HepG2 (cell line): ENCODE measurements around the gene IL36A. TPM values are rescaled to one million over a fixed set of nuclear protein-coding genes. Genes with fewer than 3 reads are reported as not detected.

Experiments
- ATAC-seq: fragments of 200-7000 bp; cut with Tn5 transposase; 3 replicates; pipeline ENCODE4 v1.9.1; 2020; ENCODE audit warnings: mild to moderate bottlenecking, moderate library complexity
- BruUV-seq: library from RNA; stranded (reverse); fragments of 400-500 nt; replicated peaks from 2 replicates; lab custom pipeline; 2021; lab: Mats Ljungman, UMichigan
- CTCF ChIA-PET: fragments of 300-600 bp; formaldehyde crosslinking; extraction: SDS; loops from one replicate; lab custom pipeline; 2021; ENCODE audit warnings: low total read pairs, inconsistent platforms, low intra/inter-chr PET ratio; lab: Yijun Ruan, JAX
- POLR2A ChIA-PET: fragments of 350-600 bp; sonication (Branson Sonifier 250); formaldehyde crosslinking; loops from one replicate; lab custom pipeline; 2020; ENCODE audit warnings: antibody characterized with exemption, inconsistent platforms; lab: Yijun Ruan, JAX
- DNase-seq: peaks from one replicate; pipeline ENCODE4 v3.0.0-alpha.2; 2015; ENCODE audit warnings: low spot score
- FAIRE-seq: peaks from 3 replicates; lab custom pipeline; 2011; peaks lifted over from hg19 to GRCh38; lab: Jason Lieb, UNC
- H2AFZ ChIP-seq: one replicate; pipeline ENCODE4 v1.6.1; 2011; ENCODE audit warnings: low read length, inconsistent platforms
- H3K27ac ChIP-seq: fragments of 300-600 bp; 3 replicates; pipeline ENCODE4 v1.8.0; 2011; ENCODE audit warnings: mixed run types, mild to moderate bottlenecking, mixed read lengths, low read length, inconsistent platforms; ENCODE audit not compliant: insufficient read depth; ENCODE audit errors: extremely low read length
- H3K27me3 ChIP-seq, 2 experiments: fragments of 200-600 bp in 1 of 2; 2 replicates in 1 of 2; 3 replicates in 1 of 2; pipeline versions ENCODE4 v1.6.0 to v1.8.0; 2011; ENCODE audit warnings: low read length in 2 of 2, mild to moderate bottlenecking in 2 of 2, moderate library complexity in 2 of 2, inconsistent platforms in 1 of 2; ENCODE audit not compliant: insufficient read depth in 2 of 2, control insufficient read depth in 1 of 2
- H3K36me3 ChIP-seq, 2 experiments: fragments of 200-600 bp in 1 of 2; replicated peaks in 1 of 2; 2 replicates in 1 of 2; 3 replicates in 1 of 2; pipeline versions ENCODE4 v1.5.1 to v1.8.0; 2011; ENCODE audit warnings: low read length in 2 of 2, inconsistent platforms in 1 of 2; ENCODE audit not compliant: insufficient read depth in 2 of 2, control insufficient read depth in 1 of 2
- H3K4me1 ChIP-seq: 2 replicates; pipeline ENCODE4 v1.5.1; 2012; ENCODE audit warnings: low read length, inconsistent platforms; ENCODE audit not compliant: insufficient read depth
- H3K4me2 ChIP-seq: 2 replicates; pipeline ENCODE4 v1.6.0; 2011; ENCODE audit warnings: low read depth, low read length, inconsistent platforms
- H3K4me3 ChIP-seq, 3 experiments: fragments of 200-600 bp in 1 of 3; sonication (generic), shearing (Covaris generic) in 1 of 3; replicated peaks in 1 of 3; 2 replicates each; pipeline ENCODE4 v1.5.1; 2011 to 2016; ENCODE audit warnings: low read length in 3 of 3, inconsistent platforms in 2 of 3, low read depth in 2 of 3, mild to moderate bottlenecking in 2 of 3, control low read depth in 1 of 3, mixed read lengths in 1 of 3; ENCODE audit not compliant: insufficient read depth in 1 of 3
- H3K79me2 ChIP-seq: one replicate; pipeline ENCODE4 v1.6.1; 2011; ENCODE audit warnings: low read length, inconsistent platforms; ENCODE audit not compliant: insufficient read depth
- H3K9ac ChIP-seq: 2 replicates; pipeline ENCODE4 v1.6.0; 2011; ENCODE audit warnings: mild to moderate bottlenecking, low read depth, low read length, inconsistent platforms; ENCODE audit not compliant: insufficient read depth
- H3K9me3 ChIP-seq: 2 replicates; pipeline ENCODE4 v1.5.1; 2012; ENCODE audit warnings: mild to moderate bottlenecking, low read length
- H4K20me1 ChIP-seq: 2 replicates; pipeline ENCODE4 v1.6.0; 2011; ENCODE audit warnings: inconsistent platforms, mild to moderate bottlenecking, low read length, moderate library complexity; ENCODE audit not compliant: insufficient read depth
- BORCS8-MEF2B ChIP-seq: sonication (generic); formaldehyde crosslinking; IDR thresholded peaks from 2 replicates; pipeline ENCODE4 v1.8.0; 2022; ENCODE audit warnings: mild to moderate bottlenecking, missing genetic modification reagents
- XBP1 ChIP-seq: sonication (generic); formaldehyde crosslinking; IDR thresholded peaks from 2 replicates; pipeline ENCODE4 v1.5.0; 2020; ENCODE audit warnings: missing genetic modification reagents
- ZBTB37 ChIP-seq: sonication (generic); formaldehyde crosslinking; IDR thresholded peaks from 2 replicates; pipeline ENCODE4 v1.4.0; 2020; ENCODE audit warnings: mild to moderate bottlenecking, missing genetic modification reagents
- ZNF768 ChIP-seq: sonication (generic); formaldehyde crosslinking; IDR thresholded peaks from 2 replicates; pipeline ENCODE4 v1.4.0; 2020; ENCODE audit warnings: missing genetic modification reagents
- WGBS: methylation state at CpG from one replicate; pipeline ENCODE4 v1.1.6; 2017; ENCODE audit warnings: low lambda C conversion rate; 5-methylcytosine and 5-hydroxymethylcytosine counted together
- in situ Hi-C: cut with HindIII; loops from 2 replicates; pipeline ENCODE4 v1.10.0; 2017; ENCODE audit warnings: low pct_unique_long_range_greater_than_20kb; ENCODE audit not compliant: extremely low pct_ligation_motif_present
- intact Hi-C: fragments of 100-400 bp; cut with micrococcal nuclease; formaldehyde crosslinking; loops from one replicate; pipeline ENCODE4 v1.10.0; 2022; ENCODE audit not compliant: unreplicated experiment
- polyA plus RNA-seq, 8 experiments: library from polyadenylated mRNA; depleted of rRNA in 3 of 8; stranded (reverse) in 7 of 8; unstranded in 1 of 8; fragments of >200 nt; fragmentation: Illumina TruSeq in 4 of 8; extraction: Trizol in 4 of 8; gene quantifications; 2 replicates each; pipeline versions ENCODE4 v1.2.1 to v1.2.3, GENCODE V29; 2011 to 2016; ENCODE audit warnings: low read depth in 4 of 8, missing spikeins in 1 of 8, mixed read lengths in 1 of 8; ENCODE audit not compliant: insufficient read depth in 1 of 8
- total RNA-seq, 5 experiments: library from RNA; depleted of rRNA; stranded (reverse); fragments of >200 nt; fragmentation: Illumina TruSeq; extraction: Trizol; gene quantifications; 2 replicates each; pipeline ENCODE4 v1.2.3, GENCODE V29; 2016; ENCODE audit warnings: low read depth in 1 of 5
- TF ChIP-seq, protein P1 (sequence below): sonication (generic); formaldehyde crosslinking; IDR thresholded peaks from 2 replicates; pipeline ENCODE4 v1.4.0; 2020; ENCODE audit warnings: missing genetic modification reagents, borderline replicate concordance
- TF ChIP-seq, protein P2 (sequence below): sonication (generic); formaldehyde crosslinking; IDR thresholded peaks from 2 replicates; pipeline ENCODE4 v1.9.0; 2021; ENCODE audit warnings: missing genetic modification reagents, mild to moderate bottlenecking, borderline replicate concordance
- TF ChIP-seq, protein P3 (sequence below): sonication (generic); formaldehyde crosslinking; IDR thresholded peaks from 2 replicates; pipeline ENCODE4 v1.4.0; 2020; ENCODE audit warnings: missing genetic modification reagents

The IL36A gene
- total and polyA plus RNA-seq, 2 of the 13 experiments (the other 11 are each of a cell fraction or from before 2014, with no cell fraction given) = not detected

DNA sequence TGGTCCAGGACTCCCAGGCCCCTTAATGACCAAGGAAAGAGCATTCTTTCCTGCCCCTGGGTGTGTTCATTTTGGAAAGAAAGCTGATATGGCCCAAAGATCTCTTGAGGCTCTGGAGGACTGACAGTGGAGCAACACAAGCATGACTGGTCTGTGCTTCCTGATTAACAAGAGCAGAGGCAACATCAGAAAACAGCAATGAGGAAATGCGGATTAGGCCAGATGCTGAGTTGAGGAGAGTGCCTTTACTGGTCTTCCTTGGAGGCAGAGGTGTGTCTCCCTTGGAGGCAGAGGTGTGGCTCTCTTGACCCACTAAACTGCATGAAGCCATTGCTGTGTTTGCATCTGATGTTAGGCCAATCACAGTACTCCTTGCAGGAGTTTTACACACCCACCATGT is 27.5 kb downstream of the IL36A start:
- H3K79me2 ChIP-seq = no peaks in the 10 kb centered on the region
- no peak overlapping the region for H3K4me2 ChIP-seq
- H3K4me3 ChIP-seq = no peak overlapping the region
- POLR2A ChIA-PET = no interaction called here
- H3K9me3 ChIP-seq = no peaks in the 10 kb centered on the region
- DNase-seq (no peak), ATAC-seq (no peak), FAIRE-seq (no peak)
- H2AFZ ChIP-seq = no peak overlapping the region
- CTCF ChIA-PET = no interaction called here
- no peak for TF ChIP-seq ZNF768
- TF ChIP-seq ZBTB37 (CRISPR knock-in tag) = no peak
- TF ChIP-seq, protein P1, sequence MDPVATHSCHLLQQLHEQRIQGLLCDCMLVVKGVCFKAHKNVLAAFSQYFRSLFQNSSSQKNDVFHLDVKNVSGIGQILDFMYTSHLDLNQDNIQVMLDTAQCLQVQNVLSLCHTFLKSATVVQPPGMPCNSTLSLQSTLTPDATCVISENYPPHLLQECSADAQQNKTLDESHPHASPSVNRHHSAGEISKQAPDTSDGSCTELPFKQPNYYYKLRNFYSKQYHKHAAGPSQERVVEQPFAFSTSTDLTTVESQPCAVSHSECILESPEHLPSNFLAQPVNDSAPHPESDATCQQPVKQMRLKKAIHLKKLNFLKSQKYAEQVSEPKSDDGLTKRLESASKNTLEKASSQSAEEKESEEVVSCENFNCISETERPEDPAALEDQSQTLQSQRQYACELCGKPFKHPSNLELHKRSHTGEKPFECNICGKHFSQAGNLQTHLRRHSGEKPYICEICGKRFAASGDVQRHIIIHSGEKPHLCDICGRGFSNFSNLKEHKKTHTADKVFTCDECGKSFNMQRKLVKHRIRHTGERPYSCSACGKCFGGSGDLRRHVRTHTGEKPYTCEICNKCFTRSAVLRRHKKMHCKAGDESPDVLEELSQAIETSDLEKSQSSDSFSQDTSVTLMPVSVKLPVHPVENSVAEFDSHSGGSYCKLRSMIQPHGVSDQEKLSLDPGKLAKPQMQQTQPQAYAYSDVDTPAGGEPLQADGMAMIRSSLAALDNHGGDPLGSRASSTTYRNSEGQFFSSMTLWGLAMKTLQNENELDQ (CRISPR knock-in tag) = no peak
- no peak for TF ChIP-seq BORCS8-MEF2B (CRISPR knock-in tag)
- intact Hi-C loops = no loop called here
- no TSS peak for BruUV-seq
- in situ Hi-C loops = no loop called here
- no peaks in the 10 kb centered on the region for H3K4me1 ChIP-seq
- no peaks in the 10 kb centered on the region for H4K20me1 ChIP-seq
- H3K27ac ChIP-seq = no peak overlapping the region
- peaks cover 0 to 4% of the 10 kb centered on the region in 2 experiments; a peak in 2 of 5 replicates for H3K27me3 ChIP-seq
- 42% methylated on average over 1 of the region's 1 CpG for WGBS
- H3K36me3 ChIP-seq = no peaks in the 10 kb centered on the region
- H3K9ac ChIP-seq = no peak overlapping the region

DNA sequence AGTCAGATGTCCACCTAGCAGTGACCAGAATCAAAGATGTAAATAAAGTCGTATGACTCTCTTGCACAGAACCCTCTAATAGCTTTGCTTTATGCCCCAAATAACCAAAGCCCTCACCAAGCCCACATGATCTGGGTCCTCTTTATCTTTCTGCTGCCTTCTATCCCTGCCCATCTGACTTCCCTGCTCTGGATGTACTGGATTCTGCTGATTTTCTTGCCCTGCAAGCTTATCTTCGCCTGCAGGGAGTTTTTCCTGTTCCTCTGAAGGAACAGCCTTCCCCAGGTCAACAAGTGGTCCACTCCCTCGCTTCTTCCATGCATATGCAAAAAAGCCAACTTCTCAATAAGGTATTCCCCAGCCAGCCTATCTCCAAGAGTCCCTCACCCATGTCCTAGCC is 28.8 kb downstream of the IL36A start:
- no peak for FAIRE-seq
- WGBS = 6% methylated on average over 3 of the region's 3 CpGs
- no peak overlapping the region for H3K4me3 ChIP-seq
- H3K27me3 ChIP-seq = peaks cover 0 to 4% of the 10 kb centered on the region in 2 experiments; a peak in 2 of 5 replicates
- ATAC-seq = no peak
- no peaks in the 10 kb centered on the region for H3K4me1 ChIP-seq
- ChIA-PET CTCF (no interaction called here), POLR2A (no interaction called here)
- H3K27ac ChIP-seq = no peak overlapping the region
- intact Hi-C loops = no loop called here
- no peak overlapping the region for H3K9ac ChIP-seq
- no TSS peak for BruUV-seq
- H3K4me2 ChIP-seq = no peak overlapping the region
- in situ Hi-C loops = no loop called here
- TF ChIP-seq, protein P2, sequence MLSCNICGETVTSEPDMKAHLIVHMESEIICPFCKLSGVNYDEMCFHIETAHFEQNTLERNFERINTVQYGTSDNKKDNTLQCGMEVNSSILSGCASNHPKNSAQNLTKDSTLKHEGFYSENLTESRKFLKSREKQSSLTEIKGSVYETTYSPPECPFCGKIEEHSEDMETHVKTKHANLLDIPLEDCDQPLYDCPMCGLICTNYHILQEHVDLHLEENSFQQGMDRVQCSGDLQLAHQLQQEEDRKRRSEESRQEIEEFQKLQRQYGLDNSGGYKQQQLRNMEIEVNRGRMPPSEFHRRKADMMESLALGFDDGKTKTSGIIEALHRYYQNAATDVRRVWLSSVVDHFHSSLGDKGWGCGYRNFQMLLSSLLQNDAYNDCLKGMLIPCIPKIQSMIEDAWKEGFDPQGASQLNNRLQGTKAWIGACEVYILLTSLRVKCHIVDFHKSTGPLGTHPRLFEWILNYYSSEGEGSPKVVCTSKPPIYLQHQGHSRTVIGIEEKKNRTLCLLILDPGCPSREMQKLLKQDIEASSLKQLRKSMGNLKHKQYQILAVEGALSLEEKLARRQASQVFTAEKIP (CRISPR knock-in tag) = no peak
- no peak for TF ChIP-seq XBP1 (CRISPR knock-in tag)
- TF ChIP-seq, protein P3, sequence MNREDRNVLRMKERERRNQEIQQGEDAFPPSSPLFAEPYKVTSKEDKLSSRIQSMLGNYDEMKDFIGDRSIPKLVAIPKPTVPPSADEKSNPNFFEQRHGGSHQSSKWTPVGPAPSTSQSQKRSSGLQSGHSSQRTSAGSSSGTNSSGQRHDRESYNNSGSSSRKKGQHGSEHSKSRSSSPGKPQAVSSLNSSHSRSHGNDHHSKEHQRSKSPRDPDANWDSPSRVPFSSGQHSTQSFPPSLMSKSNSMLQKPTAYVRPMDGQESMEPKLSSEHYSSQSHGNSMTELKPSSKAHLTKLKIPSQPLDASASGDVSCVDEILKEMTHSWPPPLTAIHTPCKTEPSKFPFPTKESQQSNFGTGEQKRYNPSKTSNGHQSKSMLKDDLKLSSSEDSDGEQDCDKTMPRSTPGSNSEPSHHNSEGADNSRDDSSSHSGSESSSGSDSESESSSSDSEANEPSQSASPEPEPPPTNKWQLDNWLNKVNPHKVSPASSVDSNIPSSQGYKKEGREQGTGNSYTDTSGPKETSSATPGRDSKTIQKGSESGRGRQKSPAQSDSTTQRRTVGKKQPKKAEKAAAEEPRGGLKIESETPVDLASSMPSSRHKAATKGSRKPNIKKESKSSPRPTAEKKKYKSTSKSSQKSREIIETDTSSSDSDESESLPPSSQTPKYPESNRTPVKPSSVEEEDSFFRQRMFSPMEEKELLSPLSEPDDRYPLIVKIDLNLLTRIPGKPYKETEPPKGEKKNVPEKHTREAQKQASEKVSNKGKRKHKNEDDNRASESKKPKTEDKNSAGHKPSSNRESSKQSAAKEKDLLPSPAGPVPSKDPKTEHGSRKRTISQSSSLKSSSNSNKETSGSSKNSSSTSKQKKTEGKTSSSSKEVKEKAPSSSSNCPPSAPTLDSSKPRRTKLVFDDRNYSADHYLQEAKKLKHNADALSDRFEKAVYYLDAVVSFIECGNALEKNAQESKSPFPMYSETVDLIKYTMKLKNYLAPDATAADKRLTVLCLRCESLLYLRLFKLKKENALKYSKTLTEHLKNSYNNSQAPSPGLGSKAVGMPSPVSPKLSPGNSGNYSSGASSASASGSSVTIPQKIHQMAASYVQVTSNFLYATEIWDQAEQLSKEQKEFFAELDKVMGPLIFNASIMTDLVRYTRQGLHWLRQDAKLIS (CRISPR knock-in tag) = no peak
- no peak for DNase-seq
- no peaks in the 10 kb centered on the region for H3K9me3 ChIP-seq
- no peaks in the 10 kb centered on the region for H4K20me1 ChIP-seq
- no peaks in the 10 kb centered on the region for H3K36me3 ChIP-seq
- no peaks in the 10 kb centered on the region for H3K79me2 ChIP-seq
- H2AFZ ChIP-seq = no peak overlapping the region
